B cell (primary cell): ENCODE measurements around the gene PIP5KL1. TPM values are rescaled to one million over a fixed set of nuclear protein-coding genes. Genes with fewer than 3 reads are reported as not detected.
A peak's percentile ranks its signal among the peaks of the same experiment; 100 is the strongest.

Source experiments
- ATAC-seq: fragments of 200-7000 bp; cut with Tn5 transposase; one replicate; pipeline ENCODE4 v1.10.0; 2021; ENCODE audit warnings: low read depth, mild to moderate bottlenecking, moderate number of reproducible peaks, moderate library complexity
- CTCF ChIA-PET: fragments of 350-600 bp; sonication (Branson Sonifier 250); formaldehyde crosslinking; loops from one replicate; lab custom pipeline; 2021; ENCODE audit warnings: antibody characterized with exemption, inconsistent platforms; lab: Charles Lee
- POLR2A ChIA-PET: fragments of 350-600 bp; sonication (Branson Sonifier 250); formaldehyde crosslinking; loops from one replicate; lab custom pipeline; 2021; ENCODE audit warnings: antibody characterized with exemption; lab: Charles Lee
- DNase-seq: peaks from one replicate; pipeline ENCODE4 v3.0.0; 2013
- H2AFZ ChIP-seq: 2 replicates; pipeline ENCODE4 v1.6.1; 2012; ENCODE audit warnings: mild to moderate bottlenecking, low read depth, low read length; ENCODE audit not compliant: insufficient read depth, poor library complexity, severe bottlenecking
- H3K27ac ChIP-seq, 2 donors: 1 replicate in 1 of 2; 2 replicates in 1 of 2; pipeline ENCODE4 v1.5.1; 2012 to 2013; ENCODE audit warnings: low read length in 2 of 2, mild to moderate bottlenecking in 2 of 2, moderate library complexity in 1 of 2
- H3K27me3 ChIP-seq, 4 experiments: fragments of 200-600 bp in 1 of 4; sonication (generic) in 1 of 4; replicated peaks in 1 of 4; 1 replicate in 2 of 4; 2 replicates in 2 of 4; pipeline versions ENCODE4 v1.6.1 to v1.7.0; 2013 to 2016; ENCODE audit warnings: low read length in 3 of 4, mild to moderate bottlenecking in 2 of 4, mixed read lengths in 1 of 4, moderate library complexity in 1 of 4; ENCODE audit not compliant: insufficient read depth in 4 of 4, control insufficient read depth in 3 of 4; ENCODE audit errors: control extremely low read depth in 1 of 4
- H3K36me3 ChIP-seq, 2 experiments: replicated peaks in 1 of 2; 1 replicate in 1 of 2; 2 replicates in 1 of 2; pipeline versions ENCODE4 v1.6.1 to v1.7.1; 2013; ENCODE audit warnings: low read length in 1 of 2; ENCODE audit not compliant: insufficient read depth in 2 of 2, control insufficient read depth in 1 of 2; ENCODE audit errors: control extremely low read depth in 1 of 2, extremely low read depth in 1 of 2
- H3K4me1 ChIP-seq, 2 donors: fragments of 200-600 bp in 1 of 2; sonication (generic) in 1 of 2; 1 replicate in 1 of 2; 2 replicates in 1 of 2; pipeline versions ENCODE4 v1.5.1 to v1.6.1; 2013 to 2017; ENCODE audit warnings: low read length in 2 of 2; ENCODE audit not compliant: control insufficient read depth in 2 of 2, insufficient read depth in 2 of 2
- H3K4me2 ChIP-seq: replicated peaks from 2 replicates; pipeline ENCODE3; 2012; ENCODE audit warnings: mild to moderate bottlenecking, low read depth, low read length; ENCODE audit not compliant: poor library complexity, severe bottlenecking
- H3K4me3 ChIP-seq, 5 experiments: fragments of 200-600 bp in 1 of 5; sonication (generic) in 1 of 5; 1 replicate in 3 of 5; 2 replicates in 2 of 5; pipeline versions ENCODE4 v1.5.1 to v1.7.0; 2011 to 2016; ENCODE audit warnings: low read length in 4 of 5, mild to moderate bottlenecking in 4 of 5, low read depth in 2 of 5, control low read depth in 1 of 5, moderate library complexity in 1 of 5; ENCODE audit not compliant: insufficient read depth in 1 of 5; ENCODE audit errors: control extremely low read depth in 1 of 5, extremely low read depth in 1 of 5
- H3K79me2 ChIP-seq: fragments of 200-600 bp; sonication (generic); one replicate; pipeline ENCODE4 v1.6.0; 2016; ENCODE audit warnings: low read length; ENCODE audit not compliant: control insufficient read depth, insufficient read depth
- H3K9ac ChIP-seq: fragments of 200-600 bp; sonication (generic); 2 replicates; pipeline ENCODE4 v1.6.1; 2017; ENCODE audit warnings: mild to moderate bottlenecking, low read length, moderate library complexity
- H3K9me3 ChIP-seq, 3 donors: one replicate each; pipeline versions ENCODE4 v1.6.1 to v1.7.1; 2013; ENCODE audit warnings: low read length in 2 of 3; ENCODE audit not compliant: control insufficient read depth in 2 of 3, insufficient read depth in 1 of 3; ENCODE audit errors: control extremely low read depth in 1 of 3
- H4K20me1 ChIP-seq: 2 replicates; pipeline ENCODE4 v1.6.0; 2012; ENCODE audit warnings: mild to moderate bottlenecking, low read length; ENCODE audit not compliant: insufficient read depth, control insufficient read depth, poor library complexity, severe bottlenecking
- H3K27ac Mint-ChIP-seq: one replicate; pipeline ENCODE4 v1.8.0; 2021; ENCODE audit warnings: mixed read lengths
- H3K27me3 Mint-ChIP-seq: one replicate; pipeline ENCODE4 v1.8.0; 2021; ENCODE audit warnings: mixed read lengths
- H3K4me1 Mint-ChIP-seq: one replicate; pipeline ENCODE4 v1.8.0; 2021; ENCODE audit warnings: mixed read lengths
- H3K4me3 Mint-ChIP-seq: one replicate; pipeline ENCODE4 v1.8.0; 2021; ENCODE audit warnings: mixed read lengths
- H3K9me3 Mint-ChIP-seq: one replicate; pipeline ENCODE4 v1.8.0; 2022; ENCODE audit warnings: mixed read lengths; ENCODE audit not compliant: insufficient read depth
- EZH2 ChIP-seq: IDR thresholded peaks from 2 replicates; pipeline ENCODE4 v1.6.1; 2012; ENCODE audit warnings: borderline replicate concordance, low read depth, mild to moderate bottlenecking, moderate library complexity, low read length; ENCODE audit not compliant: insufficient read depth, poor library complexity, severe bottlenecking
- WGBS: methylation state at CpG from one replicate; pipeline ENCODE4 v1.1.5; 2013; ENCODE audit warnings: missing lambda C conversion rate; ENCODE audit not compliant: insufficient coverage; 5-methylcytosine and 5-hydroxymethylcytosine counted together
- intact Hi-C: fragments of 100-400 bp; cut with micrococcal nuclease; formaldehyde crosslinking; loops from one replicate; pipeline ENCODE4 v1.10.0; 2022
- polyA plus RNA-seq: library from polyadenylated mRNA; depleted of rRNA; stranded (reverse); fragments of >200 nt; gene quantifications from 2 replicates; pipeline ENCODE4 v1.2.3, GENCODE V29; 2012
- total RNA-seq, 2 donors: library from RNA; stranded (reverse); fragments of 120-200 nt in 1 of 2; gene quantifications; 1 replicate in 1 of 2; 2 replicates in 1 of 2; pipeline versions ENCODE4 v1.2.3 to v1.2.4, GENCODE V29; 2013 to 2022
- TF ChIP-seq, protein P1 (sequence below): fragments of 200-600 bp; IDR thresholded peaks from one replicate; pipeline ENCODE4 v1.8.0; 2022; ENCODE audit warnings: antibody characterized with exemption, mild to moderate bottlenecking

The PIP5KL1 gene
- total and polyA plus RNA-seq, 2 donors (not counting 1 experiment from before 2014, with no cell fraction given), result 0.75 to 1.4 TPM

DNA sequence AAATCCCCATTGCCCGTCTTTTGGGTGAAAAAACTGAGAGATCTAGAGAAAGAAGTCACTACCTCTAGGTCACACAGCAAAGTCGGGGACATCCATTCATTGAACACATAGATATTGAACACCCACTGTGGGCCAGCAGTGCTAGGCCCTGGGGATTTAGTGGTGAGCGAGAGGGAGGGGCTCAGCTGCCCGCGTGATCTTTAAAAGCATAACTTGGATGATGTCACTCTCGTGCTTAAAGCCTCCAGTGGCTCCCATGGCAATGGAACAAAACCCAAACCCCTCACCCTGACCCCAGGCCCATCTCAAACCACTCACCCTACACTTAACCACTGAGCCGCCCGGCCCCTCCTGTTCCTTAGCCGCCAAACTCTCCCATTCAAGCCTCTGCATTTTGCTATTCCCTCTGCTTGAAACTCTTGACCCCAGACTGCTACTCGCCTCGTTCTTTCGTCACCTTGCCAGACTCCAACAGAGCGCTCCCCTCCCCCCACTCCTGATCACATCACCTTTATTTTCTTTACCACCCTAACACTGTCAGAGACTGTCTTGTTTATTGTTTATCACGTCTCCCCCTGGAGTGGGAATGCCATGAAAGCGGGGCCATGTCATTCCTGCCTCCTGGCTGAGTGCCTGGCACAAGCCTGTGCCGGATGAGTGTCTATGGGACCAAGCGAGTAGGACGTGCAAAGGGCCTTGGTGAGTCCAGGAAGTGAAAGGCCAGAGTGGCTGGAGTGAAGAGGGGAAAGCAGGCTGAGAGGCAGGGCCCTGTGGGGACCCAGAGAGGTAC is 710 bp upstream of the PIP5KL1 start:
- H3K27me3 ChIP-seq, result peaks cover 0 to 29% (median 11%) of the 10 kb centered on the region in 4 experiments
- peak overlapping the region; percentile 31 to 78 (median 64) for H3K4me3 ChIP-seq
- peaks cover 16% of the 10 kb centered on the region for H4K20me1 ChIP-seq
- H3K79me2 ChIP-seq, result peaks cover 28% of the 10 kb centered on the region
- H3K4me1 ChIP-seq, result peaks cover 39 to 48% of the 10 kb centered on the region in 2 donors
- peak overlapping the region; percentile 89 for H3K4me2 ChIP-seq
- peaks cover 50% of the 10 kb centered on the region for H3K4me1 Mint-ChIP-seq
- H3K27me3 Mint-ChIP-seq, result peaks cover 3% of the 10 kb centered on the region
- ChIA-PET POLR2A (interaction anchor here (0.6 to 0.7 kb wide), 2 partner anchors 50 to 52 kb away, joined by 3 to 7 read pairs; partner anchors contain the start of gene EEIG1), CTCF (interaction anchor here (0.6 to 3.2 kb wide), 5 partner anchors 10 to 155 kb away, joined by 3 to 12 read pairs (median 4); no protein-coding TSS in a partner anchor)
- peak overlapping the region; percentile 69 for H3K9ac ChIP-seq
- peaks cover 0 to 3% (median 0%) of the 10 kb centered on the region in 3 donors for H3K9me3 ChIP-seq
- no peak overlapping the region for H3K27ac ChIP-seq
- intact Hi-C loops, result no loop called here
- H3K4me3 Mint-ChIP-seq, result peak overlapping the region; percentile 86
- ATAC-seq, result peak; percentile 50
- peak overlapping the region; percentile 78 for H2AFZ ChIP-seq
- TF ChIP-seq, protein P1, sequence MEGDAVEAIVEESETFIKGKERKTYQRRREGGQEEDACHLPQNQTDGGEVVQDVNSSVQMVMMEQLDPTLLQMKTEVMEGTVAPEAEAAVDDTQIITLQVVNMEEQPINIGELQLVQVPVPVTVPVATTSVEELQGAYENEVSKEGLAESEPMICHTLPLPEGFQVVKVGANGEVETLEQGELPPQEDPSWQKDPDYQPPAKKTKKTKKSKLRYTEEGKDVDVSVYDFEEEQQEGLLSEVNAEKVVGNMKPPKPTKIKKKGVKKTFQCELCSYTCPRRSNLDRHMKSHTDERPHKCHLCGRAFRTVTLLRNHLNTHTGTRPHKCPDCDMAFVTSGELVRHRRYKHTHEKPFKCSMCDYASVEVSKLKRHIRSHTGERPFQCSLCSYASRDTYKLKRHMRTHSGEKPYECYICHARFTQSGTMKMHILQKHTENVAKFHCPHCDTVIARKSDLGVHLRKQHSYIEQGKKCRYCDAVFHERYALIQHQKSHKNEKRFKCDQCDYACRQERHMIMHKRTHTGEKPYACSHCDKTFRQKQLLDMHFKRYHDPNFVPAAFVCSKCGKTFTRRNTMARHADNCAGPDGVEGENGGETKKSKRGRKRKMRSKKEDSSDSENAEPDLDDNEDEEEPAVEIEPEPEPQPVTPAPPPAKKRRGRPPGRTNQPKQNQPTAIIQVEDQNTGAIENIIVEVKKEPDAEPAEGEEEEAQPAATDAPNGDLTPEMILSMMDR, result no peak
- no peak for TF ChIP-seq EZH2
- H3K27ac Mint-ChIP-seq, result peak overlapping the region; percentile 73
- H3K9me3 Mint-ChIP-seq, result no peaks in the 10 kb centered on the region
- H3K36me3 ChIP-seq, result peaks cover 0 to 10% of the 10 kb centered on the region in 2 experiments
- DNase-seq, result peak; percentile 78
- 54% methylated on average over 12 of the region's 18 CpGs for WGBS

DNA sequence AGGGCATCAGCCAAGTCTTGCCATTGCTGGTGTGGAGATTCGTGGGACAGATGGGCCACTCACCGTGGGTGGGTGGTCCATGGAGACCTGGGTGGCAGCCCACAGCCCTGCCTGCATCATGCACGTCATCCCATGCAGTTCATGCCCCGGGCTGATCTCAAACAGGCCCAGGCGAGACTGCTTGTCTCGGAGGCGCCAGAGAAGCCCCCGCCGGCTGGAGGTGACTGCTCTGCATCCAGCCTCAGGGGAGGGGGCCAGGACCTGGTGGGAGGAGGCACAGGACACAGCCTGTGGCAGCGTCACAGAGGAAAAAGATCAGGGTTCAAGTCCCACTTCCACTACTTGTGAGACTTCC is 975 bp downstream of the PIP5KL1 start:
- H3K27ac Mint-ChIP-seq, result no peak overlapping the region
- H3K4me3 ChIP-seq, result no peak overlapping the region
- H3K27me3 Mint-ChIP-seq, result peaks cover 13% of the 10 kb centered on the region
- peaks cover 0 to 39% (median 13%) of the 10 kb centered on the region in 4 experiments for H3K27me3 ChIP-seq
- peak overlapping the region; percentile 86 for H3K4me3 Mint-ChIP-seq
- peaks cover 11% of the 10 kb centered on the region for H3K79me2 ChIP-seq
- no peak for ATAC-seq
- H3K9me3 Mint-ChIP-seq, result no peaks in the 10 kb centered on the region
- DNase-seq, result no peak
- TF ChIP-seq EZH2, result no peak
- TF ChIP-seq, protein P1, result no peak
- no peak overlapping the region for H2AFZ ChIP-seq
- H3K4me1 ChIP-seq, result peaks cover 33 to 40% of the 10 kb centered on the region in 2 donors
- no peak overlapping the region for H3K4me2 ChIP-seq
- CTCF ChIA-PET, result interaction anchor here (0.9 to 1.9 kb wide), 4 partner anchors 8 to 158 kb away, joined by 3 to 12 read pairs (median 4); no protein-coding TSS in a partner anchor
- intact Hi-C loops, result no loop called here
- no peak overlapping the region for H3K27ac ChIP-seq
- peaks cover 11% of the 10 kb centered on the region for H4K20me1 ChIP-seq
- POLR2A ChIA-PET, result interaction anchor here (1.0 kb wide), 1 partner anchor 158 kb away, joined by 4 read pairs; no protein-coding TSS in a partner anchor
- WGBS, result 79% methylated on average over 9 of the region's 10 CpGs
- peaks cover 41% of the 10 kb centered on the region for H3K4me1 Mint-ChIP-seq
- no peaks in the 10 kb centered on the region for H3K36me3 ChIP-seq
- H3K9ac ChIP-seq, result no peak overlapping the region
- peaks cover 0 to 3% (median 0%) of the 10 kb centered on the region in 3 donors for H3K9me3 ChIP-seq
